HG03432 (cell line): ENCODE results near the gene PARS2.
A peak's percentile ranks its signal among the peaks of the same experiment; 100 is the strongest.

ENCODE experiments used
- ATAC-seq: cut with Tn5 transposase; IDR thresholded peaks from one replicate; pipeline ENCODE4 v1.9.1; 2021; ENCODE audit warnings: mild to moderate bottlenecking, moderate library complexity; ENCODE audit not compliant: unreplicated experiment

The PARS2 gene

GRCh38 chr1:54764133-54764921, at the start of gene PARS2:
Gene PARS2 (minus strand): TSS chr1:54764523. CDS start chr1:54759161, 5,362 bp downstream.
- peak; percentile 96 for ATAC-seq

GRCh38 chr1:54814126-54814498, 49.8 kb upstream of the PARS2 start:
- ATAC-seq: no peak

- peak; percentile 7 for ATAC-seq
Observed at GRCh38 chr1:54813485-54814125, 49.3 kb upstream of the PARS2 start.

GRCh38 chr1:54812801-54813484, 48.6 kb upstream of the PARS2 start:
- peak; percentile 43 for ATAC-seq

- no peak for ATAC-seq
Observed at GRCh38 chr1:54811739-54812655, 47.7 kb upstream of the PARS2 start.

- ATAC-seq: no peak
Observed at GRCh38 chr1:54811066-54811465, 46.7 kb upstream of the PARS2 start.

GRCh38 chr1:54810153-54810942, 46.0 kb upstream of the PARS2 start:
- peak; percentile 65 for ATAC-seq

GRCh38 chr1:54809496-54810074, 45.3 kb upstream of the PARS2 start:
- no peak for ATAC-seq

- ATAC-seq: no peak
Observed at GRCh38 chr1:54808443-54809207, 44.3 kb upstream of the PARS2 start.

- no peak for ATAC-seq
Observed at GRCh38 chr1:54807756-54808155, 43.4 kb upstream of the PARS2 start.

GRCh38 chr1:54806931-54807611, 42.7 kb upstream of the PARS2 start:
- ATAC-seq: no peak

GRCh38 chr1:54805981-54806381, 41.7 kb upstream of the PARS2 start:
- ATAC-seq: no peak

- no peak for ATAC-seq
Observed at GRCh38 chr1:54805466-54805865, 41.1 kb upstream of the PARS2 start.

GRCh38 chr1:54804471-54805132, 40.3 kb upstream of the PARS2 start:
- no peak for ATAC-seq

- ATAC-seq: no peak
Observed at GRCh38 chr1:54803761-54804470, 39.6 kb upstream of the PARS2 start.

- ATAC-seq: peak; percentile 76
Observed at GRCh38 chr1:54800899-54801759, 36.8 kb upstream of the PARS2 start, which contains the start of gene TTC22. Gene TTC22 (minus strand): TSS chr1:54801323. CDS start chr1:54801163, 160 bp downstream.
